Keratinocyte (primary cell): ENCODE measurements around the gene ELF4. TPM values are rescaled to one million over a fixed set of nuclear protein-coding genes. Genes with fewer than 3 reads are reported as not detected.

Experiments used
- DNase-seq: peaks from one replicate; pipeline ENCODE4 v3.0.0-alpha.2; 2011; ENCODE audit warnings: low read depth, missing footprints, low spot score
- FAIRE-seq: peaks from 2 replicates; lab custom pipeline; 2011; peaks lifted over from hg19 to GRCh38; lab: Jason Lieb, UNC
- H2AFZ ChIP-seq: 2 replicates; pipeline ENCODE4 v1.6.0; 2012; ENCODE audit warnings: low read length, control low read depth, inconsistent platforms; ENCODE audit not compliant: control insufficient read depth
- H3K27ac ChIP-seq: 2 replicates; pipeline ENCODE4 v1.5.1; 2011; ENCODE audit warnings: low read length; ENCODE audit not compliant: control insufficient read depth, insufficient read depth
- H3K27me3 ChIP-seq: 3 replicates; pipeline ENCODE4 v1.6.0; 2011; ENCODE audit warnings: low read length; ENCODE audit not compliant: control insufficient read depth, insufficient read depth; ENCODE audit errors: extremely low read depth
- H3K36me3 ChIP-seq, 2 experiments: 2 replicates in 1 of 2; 3 replicates in 1 of 2; pipeline ENCODE4 v1.5.1; 2011; ENCODE audit warnings: low read length in 2 of 2, mild to moderate bottlenecking in 1 of 2; ENCODE audit not compliant: control insufficient read depth in 2 of 2, insufficient read depth in 2 of 2; ENCODE audit errors: extremely low read depth in 1 of 2
- H3K4me1 ChIP-seq: 3 replicates; pipeline ENCODE4 v1.5.1; 2011; ENCODE audit warnings: low read length; ENCODE audit not compliant: control insufficient read depth, insufficient read depth; ENCODE audit errors: extremely low read depth
- H3K4me2 ChIP-seq: 3 replicates; pipeline ENCODE4 v1.6.0; 2011; ENCODE audit warnings: low read depth, low read length; ENCODE audit not compliant: control insufficient read depth, insufficient read depth; ENCODE audit errors: extremely low read depth
- H3K4me3 ChIP-seq, 3 experiments: fragments of 200-600 bp in 1 of 3; sonication (generic) in 1 of 3; 2 replicates in 2 of 3; 3 replicates in 1 of 3; pipeline ENCODE4 v1.5.1; 2011 to 2016; ENCODE audit warnings: low read length in 3 of 3, mild to moderate bottlenecking in 3 of 3, control low read depth in 2 of 3, inconsistent platforms in 1 of 3, low read depth in 1 of 3, mixed read lengths in 1 of 3, mixed run types in 1 of 3, moderate library complexity in 1 of 3; ENCODE audit not compliant: control insufficient read depth in 2 of 3, insufficient read depth in 2 of 3; ENCODE audit errors: extremely low read depth in 1 of 3
- H3K79me2 ChIP-seq: 2 replicates; pipeline ENCODE4 v1.6.0; 2012; ENCODE audit warnings: low read length; ENCODE audit not compliant: control insufficient read depth, insufficient read depth
- H3K9ac ChIP-seq: 3 replicates; pipeline ENCODE4 v1.6.0; 2011; ENCODE audit warnings: low read length; ENCODE audit not compliant: control insufficient read depth, insufficient read depth; ENCODE audit errors: extremely low read depth
- H3K9me1 ChIP-seq: 3 replicates; pipeline ENCODE4 v1.6.0; 2011; ENCODE audit warnings: low read length; ENCODE audit not compliant: control insufficient read depth, insufficient read depth; ENCODE audit errors: extremely low read depth
- H3K9me3 ChIP-seq: 2 replicates; pipeline ENCODE4 v1.5.1; 2012; ENCODE audit warnings: low read depth, low read length; ENCODE audit not compliant: control insufficient read depth
- H4K20me1 ChIP-seq: 3 replicates; pipeline ENCODE4 v1.6.0; 2011; ENCODE audit warnings: low read length; ENCODE audit not compliant: control insufficient read depth, insufficient read depth; ENCODE audit errors: extremely low read depth
- EZH2 ChIP-seq: IDR thresholded peaks from one replicate; pipeline ENCODE4 v1.6.1; 2012; ENCODE audit warnings: inconsistent platforms, mild to moderate bottlenecking, low read length, moderate library complexity
- dilution Hi-C: fragments of 300-500 bp; cut with MboI; formaldehyde crosslinking; loops from one replicate; pipeline ENCODE4 v1.7.0; 2020; ENCODE audit warnings: low sequenced_read_pairs; ENCODE audit not compliant: extremely low pct_ligation_motif_present
- polyA plus RNA-seq, 5 experiments: library from polyadenylated mRNA; depleted of rRNA in 3 of 5; stranded (reverse) in 3 of 5; stranded (forward) in 1 of 5; unstranded in 1 of 5; fragments of >200 nt; gene quantifications; 1 replicate in 1 of 5; 2 replicates in 3 of 5; 3 replicates in 1 of 5; pipeline versions ENCODE4 v1.2.1 to v1.2.3, GENCODE V29; 2011 to 2012; ENCODE audit warnings: missing spikeins in 2 of 5, low read depth in 1 of 5, low replicate concordance in 1 of 5
- TF ChIP-seq, protein P1 (sequence below), 3 experiments: IDR thresholded peaks in 1 of 3; conservative IDR thresholded peaks in 1 of 3; optimal IDR thresholded peaks in 1 of 3; 2 replicates in 2 of 3; 3 replicates in 1 of 3; pipeline versions ENCODE3 to v1.5.1; 2011; ENCODE audit warnings: low read length in 3 of 3, mild to moderate bottlenecking in 3 of 3, moderate library complexity in 2 of 3, control low read depth in 1 of 3, inconsistent platforms in 1 of 3; ENCODE audit not compliant: insufficient read depth in 2 of 3; ENCODE audit errors: extremely low read depth in 1 of 3

ELF4 gene
- polyA plus RNA-seq, 1 donor (not counting 4 experiments of a cell fraction or from before 2014, with no cell fraction given), result 17.6 TPM

- Histone ChIP-seq H3K27me3 (no peaks in the 10 kb centered on the region), H3K9me1 (no peaks in the 10 kb centered on the region), H3K27ac (no peak overlapping the region), H3K36me3 (peaks cover 0 to 8% of the 10 kb centered on the region in 2 experiments), H3K4me1 (no peaks in the 10 kb centered on the region), H3K4me2 (no peak overlapping the region), H3K79me2 (no peaks in the 10 kb centered on the region), H3K9ac (no peak overlapping the region), H4K20me1 (peaks cover 3% of the 10 kb centered on the region), H3K9me3 (no peaks in the 10 kb centered on the region), H2AFZ (no peak overlapping the region), H3K4me3 (no peak overlapping the region)
- FAIRE-seq (no peak), DNase-seq (no peak)
- dilution Hi-C loops, result no loop called here
- TF ChIP-seq, protein P1, sequence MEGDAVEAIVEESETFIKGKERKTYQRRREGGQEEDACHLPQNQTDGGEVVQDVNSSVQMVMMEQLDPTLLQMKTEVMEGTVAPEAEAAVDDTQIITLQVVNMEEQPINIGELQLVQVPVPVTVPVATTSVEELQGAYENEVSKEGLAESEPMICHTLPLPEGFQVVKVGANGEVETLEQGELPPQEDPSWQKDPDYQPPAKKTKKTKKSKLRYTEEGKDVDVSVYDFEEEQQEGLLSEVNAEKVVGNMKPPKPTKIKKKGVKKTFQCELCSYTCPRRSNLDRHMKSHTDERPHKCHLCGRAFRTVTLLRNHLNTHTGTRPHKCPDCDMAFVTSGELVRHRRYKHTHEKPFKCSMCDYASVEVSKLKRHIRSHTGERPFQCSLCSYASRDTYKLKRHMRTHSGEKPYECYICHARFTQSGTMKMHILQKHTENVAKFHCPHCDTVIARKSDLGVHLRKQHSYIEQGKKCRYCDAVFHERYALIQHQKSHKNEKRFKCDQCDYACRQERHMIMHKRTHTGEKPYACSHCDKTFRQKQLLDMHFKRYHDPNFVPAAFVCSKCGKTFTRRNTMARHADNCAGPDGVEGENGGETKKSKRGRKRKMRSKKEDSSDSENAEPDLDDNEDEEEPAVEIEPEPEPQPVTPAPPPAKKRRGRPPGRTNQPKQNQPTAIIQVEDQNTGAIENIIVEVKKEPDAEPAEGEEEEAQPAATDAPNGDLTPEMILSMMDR (optimal IDR thresholded peaks at IDR 0.05 in 1 of 3, IDR thresholded peaks at IDR 0.05 in 1 of 3, conservative IDR thresholded peaks at IDR 0.05 in 1 of 3; ENCODE audit: extremely low read depth in 1 of 3, insufficient read depth in 2 of 3, low read length in 3 of 3), result no peak
- no peak for TF ChIP-seq EZH2
Observed at GRCh38 chrX:130075777-130076176, 34.5 kb downstream of the ELF4 start.

- H3K4me2 ChIP-seq, result no peak overlapping the region
- no peaks in the 10 kb centered on the region for H3K79me2 ChIP-seq
- DNase-seq (no peak), FAIRE-seq (no peak)
- dilution Hi-C loops, result no loop called here
- H3K4me3 ChIP-seq, result no peak overlapping the region
- no peak overlapping the region for H3K9ac ChIP-seq
- H3K36me3 ChIP-seq, result peaks cover 0 to 15% of the 10 kb centered on the region in 2 experiments
- H3K9me1 ChIP-seq, result no peaks in the 10 kb centered on the region
- no peaks in the 10 kb centered on the region for H3K9me3 ChIP-seq
- no peaks in the 10 kb centered on the region for H3K27me3 ChIP-seq
- H2AFZ ChIP-seq, result no peak overlapping the region
- H3K27ac ChIP-seq, result no peak overlapping the region
- TF ChIP-seq, protein P1 (optimal IDR thresholded peaks at IDR 0.05 in 1 of 3, IDR thresholded peaks at IDR 0.05 in 1 of 3, conservative IDR thresholded peaks at IDR 0.05 in 1 of 3; ENCODE audit: extremely low read depth in 1 of 3, insufficient read depth in 2 of 3, low read length in 3 of 3), result no peak
- no peak for TF ChIP-seq EZH2
- no peaks in the 10 kb centered on the region for H3K4me1 ChIP-seq
- H4K20me1 ChIP-seq, result no peaks in the 10 kb centered on the region
Observed at GRCh38 chrX:130072345-130072740, 38.0 kb downstream of the ELF4 start.
